ENCODE results near the gene SDHA.

GRCh38 chr5:195401-196160 lies 22.5 kb upstream of the SDHA start:
- TF ChIP-seq CTCF (IDR thresholded peaks at IDR 0.05) (peak in 1 of 12 donors; percentile 13), POLR2A (IDR thresholded peaks at IDR 0.05) (no peak)

All from heart left ventricle (tissue), 13 donors.